NCI-H226 (cell line): ENCODE data around the gene ERBB3.

ENCODE experiments used
- DNase-seq: peaks from one replicate; pipeline ENCODE4 v3.0.0-alpha.2; 2015

The ERBB3 gene

DNA sequence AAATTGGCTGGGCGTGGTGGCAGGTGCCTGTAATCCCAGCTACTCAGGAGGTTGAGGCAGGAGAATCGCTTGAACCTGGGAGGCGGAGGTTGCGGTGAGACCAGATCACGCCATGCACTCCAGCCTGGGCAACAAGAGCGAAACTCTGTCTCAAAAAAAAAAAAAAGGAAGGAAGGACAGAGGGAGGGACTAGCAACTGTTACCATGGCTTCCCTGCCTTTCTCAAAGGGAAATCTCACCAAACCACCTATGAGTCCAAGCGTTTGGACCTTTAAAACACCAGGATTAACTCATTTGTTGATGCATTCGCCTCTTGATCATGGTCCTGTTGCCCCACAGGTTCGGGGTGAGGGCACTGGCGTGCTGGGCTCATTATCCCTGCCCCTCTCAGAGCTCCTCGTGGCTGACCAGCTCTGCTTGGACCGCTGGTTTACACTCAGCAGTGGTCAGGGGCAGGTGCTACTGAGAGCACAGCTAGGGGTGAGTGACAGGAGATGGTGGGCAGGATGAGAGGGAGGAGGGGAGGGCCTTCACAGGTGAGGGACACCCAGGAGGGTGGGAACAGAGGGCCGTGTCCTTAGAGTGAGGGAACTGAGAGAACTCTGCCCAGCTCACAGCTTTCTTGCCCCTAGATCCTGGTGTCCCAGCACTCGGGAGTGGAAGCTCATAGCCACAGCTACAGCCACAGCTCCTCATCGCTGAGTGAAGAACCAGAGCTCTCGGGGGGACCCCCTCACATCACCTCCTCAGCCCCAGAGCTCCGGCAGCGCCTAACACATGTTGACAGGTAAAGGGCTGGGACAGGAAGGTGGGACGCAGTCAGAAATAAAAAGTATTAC is 62.2 kb downstream of the ERBB3 start:
- no peak for DNase-seq

DNA sequence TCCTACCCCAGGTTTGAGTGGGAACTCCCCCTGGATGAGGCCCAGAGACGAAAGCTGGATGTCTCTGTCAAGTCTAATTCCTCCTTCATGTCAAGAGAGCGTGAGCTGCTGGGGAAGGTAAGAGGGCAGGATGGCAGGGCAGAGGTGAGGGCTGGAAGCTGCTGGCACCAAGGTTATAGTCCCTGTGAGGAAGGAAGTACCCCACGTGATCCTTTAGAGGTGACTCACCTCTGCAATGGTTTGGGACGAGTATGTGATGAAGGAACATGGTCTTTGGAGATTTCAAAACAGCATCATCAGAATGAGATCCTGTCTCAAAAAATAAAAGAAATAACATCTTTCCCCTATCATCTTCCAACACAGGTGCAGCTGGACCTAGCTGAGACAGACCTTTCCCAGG is 63.3 kb downstream of the ERBB3 start:
- DNase-seq, result no peak

DNA sequence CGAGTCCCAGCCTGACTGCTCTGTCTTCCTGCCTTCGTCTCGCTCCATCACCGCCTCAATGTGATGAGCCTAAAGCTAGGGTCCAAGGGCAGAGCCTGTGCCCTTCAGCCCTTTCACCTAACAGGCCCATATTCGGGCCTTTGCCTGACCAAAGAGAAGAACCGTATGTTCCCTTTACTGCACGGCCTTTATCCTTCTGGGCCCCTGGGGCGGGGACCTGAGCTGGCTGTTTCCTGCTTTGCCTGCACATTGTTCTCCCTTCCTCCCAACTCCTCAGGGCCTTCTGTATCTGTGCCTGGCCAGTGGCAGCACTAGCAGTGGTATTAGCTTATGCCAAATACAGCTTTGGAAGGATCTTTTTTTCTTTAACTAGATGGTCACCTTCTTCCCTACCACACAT is 63.9 kb downstream of the ERBB3 start:
- DNase-seq, result no peak

DNA sequence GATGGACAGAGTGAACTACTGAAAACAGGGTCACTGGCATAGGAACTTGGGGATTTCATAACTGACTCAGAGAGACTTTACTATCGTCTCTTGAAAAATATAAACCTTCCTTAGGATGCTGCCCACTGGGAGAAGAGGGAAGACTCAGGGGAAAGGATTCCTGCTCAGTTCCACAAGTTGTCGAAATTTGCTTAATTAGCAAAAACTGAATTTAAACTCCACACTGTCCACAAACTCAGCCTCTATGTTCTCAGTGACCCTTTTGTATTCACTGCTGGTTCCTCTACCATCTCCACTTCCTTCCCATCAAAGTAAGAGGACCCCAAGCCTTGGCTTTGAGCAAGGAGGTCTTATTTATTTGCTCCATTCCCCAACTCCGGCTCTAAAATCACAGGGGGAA is 65.3 kb downstream of the ERBB3 start:
- DNase-seq, result no peak

DNA sequence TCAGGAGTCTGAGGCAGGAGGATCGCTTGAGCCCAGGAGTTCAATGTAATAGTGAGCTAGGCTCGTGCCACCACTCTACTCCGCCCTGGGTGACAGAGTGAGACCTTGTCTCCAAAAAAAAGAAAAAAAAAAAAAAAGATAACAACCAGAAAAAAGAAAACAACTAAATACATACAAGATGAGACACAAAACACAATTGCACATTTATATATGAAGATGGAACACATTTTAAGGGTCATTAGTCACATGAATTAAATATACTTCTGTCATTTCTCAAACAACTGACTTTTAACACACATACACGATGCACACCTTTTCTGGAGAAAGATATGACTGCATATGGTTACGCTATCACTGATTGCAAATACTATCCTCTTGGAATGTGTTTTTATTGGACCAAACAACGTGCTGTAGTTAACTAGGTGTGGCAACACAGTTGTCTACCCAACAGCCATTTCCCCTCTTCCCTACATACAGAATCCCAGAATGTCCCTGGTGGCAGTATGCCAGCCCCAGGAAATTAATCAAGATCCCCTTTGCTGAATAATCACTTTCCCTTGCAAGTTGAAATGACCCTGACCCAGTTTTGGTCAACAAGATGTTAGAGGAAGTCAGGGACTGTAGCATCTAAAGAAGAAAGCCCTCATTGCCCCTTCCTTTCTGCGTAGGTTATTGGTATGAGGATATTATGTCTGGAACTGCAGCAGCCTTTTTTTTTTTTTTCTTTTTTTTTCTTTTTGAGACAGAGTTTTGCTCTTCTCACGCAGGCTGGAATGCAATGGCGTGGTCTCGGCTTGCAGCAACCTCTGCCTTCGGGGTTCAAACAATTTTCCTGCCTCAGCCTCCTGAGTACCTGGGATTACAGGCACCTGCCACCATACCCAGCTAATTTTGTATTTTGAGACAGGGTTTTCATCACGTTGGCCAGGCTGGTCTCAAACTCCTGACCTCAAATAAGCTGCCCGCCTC is 66.8 kb downstream of the ERBB3 start:
- DNase-seq, result no peak

DNA sequence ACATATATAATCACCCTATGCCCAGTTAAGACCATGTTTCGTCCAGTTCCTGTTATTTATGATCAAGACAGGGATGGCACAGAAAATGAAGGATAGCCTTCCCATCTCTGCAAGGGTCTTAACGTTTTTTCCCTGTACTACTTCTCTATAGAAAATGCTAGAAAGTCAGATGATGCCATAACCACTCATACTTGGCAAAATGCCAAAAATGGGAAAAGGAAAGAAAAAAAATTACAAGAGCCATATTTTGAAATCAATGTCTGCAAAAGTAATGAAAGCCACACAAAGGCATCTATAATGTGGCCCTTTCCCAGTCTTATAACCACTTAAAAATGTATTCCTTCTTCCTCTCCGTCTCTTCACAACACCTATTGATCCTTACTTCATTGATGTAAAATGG is 70.6 kb downstream of the ERBB3 start:
- DNase-seq, result no peak

DNA sequence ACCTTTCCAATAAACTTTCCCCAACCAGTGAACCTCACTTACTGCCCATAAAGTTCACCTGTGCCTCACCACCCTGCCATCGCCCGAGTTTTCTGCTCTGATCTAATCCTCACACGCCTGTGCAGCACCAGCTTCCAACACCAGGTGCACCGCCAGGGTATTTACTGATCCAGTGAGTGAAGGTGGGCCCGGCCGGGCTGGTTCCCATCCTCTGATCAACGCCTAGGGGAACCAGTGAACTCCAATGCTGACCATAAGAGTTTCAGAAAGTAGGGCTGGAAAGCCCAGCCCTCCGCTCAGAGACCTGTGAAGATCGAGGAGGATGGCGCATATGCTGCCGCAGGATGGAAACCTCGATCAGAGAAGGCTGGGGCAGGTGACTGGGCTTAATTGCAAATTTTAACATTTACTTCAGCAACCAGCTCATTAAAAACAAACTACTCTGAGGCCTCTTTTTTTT is 71.7 kb downstream of the ERBB3 start:
- DNase-seq, result peak; percentile 55

DNA sequence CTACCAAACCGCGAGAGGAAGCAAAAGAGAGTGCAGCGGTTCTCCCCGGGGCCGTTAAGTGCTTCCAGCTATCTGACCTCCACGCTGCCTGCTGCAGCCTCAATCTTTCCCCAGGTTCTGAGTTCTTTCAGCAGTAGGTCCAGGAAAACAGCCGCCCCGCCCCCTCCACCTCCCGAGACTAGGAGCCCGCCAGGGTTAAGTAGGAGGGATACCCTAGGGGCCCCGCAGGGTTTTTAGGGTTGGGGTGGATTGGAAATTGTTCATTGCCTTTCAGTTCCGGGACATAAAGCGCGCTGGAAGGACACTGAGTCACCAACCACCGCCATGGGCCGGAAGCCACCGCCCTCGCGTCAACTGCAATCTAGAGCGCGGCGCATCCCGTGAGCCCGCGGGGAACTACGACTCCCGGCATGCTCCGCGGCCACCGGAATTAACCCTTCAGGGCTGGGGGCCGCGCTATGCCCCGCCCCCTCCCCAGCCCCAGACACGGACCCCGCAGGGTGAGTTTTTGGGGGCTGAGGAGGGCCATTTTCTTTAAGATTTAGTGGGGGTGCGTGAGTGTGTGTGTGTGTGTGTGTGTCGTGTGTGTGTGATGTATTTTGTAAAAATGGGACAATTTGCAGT is 72.3 kb downstream of the ERBB3 start, which contains the start of gene MYL6B:
TSS of gene MYL6B (plus strand) at position 456 of the 624 bp plus-strand sequence. CDS start 1,332 bp downstream, outside the sequence.
- DNase-seq, result peak; percentile 93
